NCI-H526 treated with DMSO at 0.1 percent for 48 hours (cell line): Measurements from ENCODE around the gene ECM1.

Experiments
- DNase-seq: peaks from one replicate; lab custom pipeline; 2025; lab: John Stamatoyannopoulos, UW

The ECM1 gene

DNA sequence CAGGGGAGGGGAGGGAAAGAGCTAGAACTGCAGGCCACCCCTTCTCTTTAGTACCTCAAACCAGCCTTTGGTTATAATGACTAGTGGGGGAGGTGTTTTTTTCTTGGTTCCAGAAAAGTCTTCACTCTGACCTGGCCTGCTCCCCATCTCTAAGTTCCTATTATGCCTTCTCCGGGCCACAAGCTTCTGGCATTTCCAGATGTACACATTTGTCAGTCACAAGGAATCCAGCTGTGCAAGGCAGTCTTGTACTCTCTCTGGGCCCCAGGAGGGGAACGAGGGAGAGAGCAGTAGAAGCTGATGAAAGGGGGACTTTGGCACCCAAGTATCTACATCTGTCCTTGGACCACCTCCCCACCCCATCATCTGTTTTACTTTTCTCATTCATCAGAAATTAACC is 4.9 kb downstream of the ECM1 start:
- DNase-seq, result no peak

DNA sequence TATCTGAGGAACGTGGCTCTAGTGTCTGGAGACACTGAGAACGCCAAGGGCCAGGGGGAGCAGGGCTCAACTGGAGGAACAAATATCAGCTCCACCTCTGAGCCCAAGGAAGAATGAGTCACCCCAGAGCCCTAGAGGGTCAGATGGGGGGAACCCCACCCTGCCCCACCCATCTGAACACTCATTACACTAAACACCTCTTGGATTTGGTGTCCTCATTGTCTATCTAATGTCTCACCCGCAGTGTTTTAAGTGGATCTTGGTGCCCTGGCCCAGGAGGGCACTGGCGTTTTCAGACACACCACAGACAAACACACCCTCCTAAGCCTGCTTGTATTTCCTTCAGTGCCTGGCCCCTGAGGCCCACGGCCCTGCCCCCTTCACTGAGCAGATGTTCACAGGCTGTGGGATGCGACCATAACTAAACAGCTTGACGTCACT is 5.5 kb downstream of the ECM1 start:
- DNase-seq, result no peak

DNA sequence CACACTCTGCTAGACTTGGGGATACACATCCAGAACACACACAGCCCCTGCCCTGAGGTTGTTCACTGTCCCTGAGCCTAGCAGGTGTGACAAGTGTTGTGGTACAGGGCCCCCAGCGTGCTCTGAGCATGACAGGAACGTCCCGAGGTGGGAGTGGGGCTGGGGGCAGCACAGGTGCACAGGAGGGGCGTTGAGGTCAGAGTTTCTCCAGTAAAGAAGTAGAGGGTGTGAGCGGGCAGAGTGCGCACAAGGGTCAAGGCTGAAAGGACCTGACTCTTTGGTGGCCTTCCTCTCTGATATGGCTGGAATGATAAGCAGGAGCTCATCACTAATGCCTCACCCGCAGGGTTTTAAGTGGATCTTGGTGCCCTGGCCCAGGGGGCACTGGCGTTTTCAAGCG is 6.4 kb downstream of the ECM1 start:
- DNase-seq, result no peak

DNA sequence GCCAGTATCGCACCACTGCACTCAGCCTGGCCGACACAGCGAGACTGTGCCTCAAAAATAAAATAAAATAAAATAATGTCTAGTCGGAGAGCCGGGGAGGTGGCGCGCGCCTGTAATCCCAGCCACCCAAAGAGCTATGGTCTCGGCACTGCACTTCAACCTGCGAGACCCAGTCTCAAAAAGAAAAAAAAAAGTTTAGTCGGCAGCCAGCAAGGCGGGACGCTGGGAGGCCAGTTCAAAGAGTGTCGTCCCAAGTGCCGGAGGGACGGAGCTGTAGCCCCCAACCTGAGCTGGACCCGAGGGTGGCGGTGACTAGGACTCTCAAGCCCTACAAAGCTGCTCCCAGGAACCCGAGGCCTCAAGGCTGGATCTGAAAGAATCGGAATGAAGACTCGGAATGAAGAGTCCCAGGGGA is 7.0 kb downstream of the ECM1 start:
- DNase-seq, result no peak

DNA sequence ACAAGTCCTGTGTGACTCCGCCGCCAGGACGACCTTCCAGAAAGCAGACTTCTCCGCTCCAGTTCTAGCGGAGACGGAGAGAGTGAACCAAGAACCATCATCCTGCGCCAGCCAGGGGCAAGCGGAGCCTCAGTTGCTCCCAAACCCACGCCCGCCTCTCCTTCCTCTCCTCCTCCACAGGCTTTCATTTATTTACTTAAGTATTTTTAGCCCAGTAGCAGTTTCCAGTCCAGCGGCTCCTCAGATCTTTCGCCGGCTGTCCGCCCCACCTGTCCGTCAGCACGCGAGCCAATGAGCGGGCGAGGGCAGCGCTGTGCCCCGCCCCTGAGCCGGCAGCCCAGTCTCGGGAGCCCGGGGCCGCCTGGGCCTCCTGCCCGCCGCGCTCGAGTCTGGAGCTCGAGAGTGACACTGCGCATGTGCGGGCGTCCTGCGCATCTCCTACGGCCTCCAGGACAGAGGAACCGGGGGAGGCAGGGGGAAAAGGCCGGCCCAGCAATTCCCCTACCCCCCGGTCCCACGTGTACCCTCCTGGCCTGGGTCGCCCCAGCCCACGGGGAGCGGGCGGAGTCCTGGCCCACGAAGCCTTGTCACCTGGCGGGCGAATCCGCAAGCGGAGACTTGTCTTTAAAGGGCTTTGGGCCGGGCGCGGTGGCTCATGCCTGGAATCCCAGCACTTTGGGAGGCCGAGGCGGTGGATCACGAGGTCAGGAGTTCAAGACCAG is 7.6 kb downstream of the ECM1 start, which contains the start of gene FALEC:
Gene FALEC (plus strand): TSS at position 425 of the 722 bp plus-strand sequence.
- peak; percentile 99 for DNase-seq

- DNase-seq, result peak; percentile 99
Observed at GRCh38 chr1:150516050-150516591, 8.2 kb downstream of the ECM1 start.

GRCh38 chr1:150516616-150517015 is 8.7 kb downstream of the ECM1 start:
- DNase-seq, result peak; percentile 99

DNA sequence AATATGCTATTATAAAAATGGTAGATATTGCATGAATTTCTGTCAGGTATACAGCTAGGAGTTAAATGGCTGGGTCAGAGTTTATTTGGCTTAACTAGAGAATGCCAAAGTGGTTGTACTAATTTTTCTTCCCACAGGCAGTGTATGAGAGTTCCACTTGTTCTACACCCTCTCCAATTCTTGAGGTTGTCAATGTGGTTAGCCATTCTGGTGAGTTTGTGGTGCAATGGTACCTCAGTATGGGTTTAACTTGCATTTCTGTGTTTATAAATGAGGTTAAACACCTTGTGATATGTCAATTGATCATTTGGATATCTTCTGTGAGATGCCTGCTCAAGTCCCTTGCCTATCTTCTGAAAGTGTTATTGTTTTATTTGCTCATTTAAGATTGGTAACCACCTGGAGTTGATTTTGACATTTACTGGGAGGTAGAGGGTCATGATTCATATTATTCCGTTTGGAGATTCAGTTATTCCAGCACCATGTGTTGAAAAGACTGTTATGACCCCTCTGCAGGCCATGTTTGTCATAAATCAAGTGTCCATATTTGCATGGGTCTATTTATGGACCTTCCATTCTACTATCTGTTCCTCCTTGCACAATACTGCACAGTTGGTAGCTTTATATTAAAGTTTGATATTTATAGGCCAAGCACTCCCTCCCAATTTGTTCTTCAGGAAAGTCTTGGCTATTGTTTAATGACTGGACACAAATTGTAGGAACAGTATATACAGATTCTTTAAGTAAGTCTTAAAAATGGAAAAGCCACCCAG is 13.5 kb downstream of the ECM1 start:
- peak; percentile 63 for DNase-seq

DNA sequence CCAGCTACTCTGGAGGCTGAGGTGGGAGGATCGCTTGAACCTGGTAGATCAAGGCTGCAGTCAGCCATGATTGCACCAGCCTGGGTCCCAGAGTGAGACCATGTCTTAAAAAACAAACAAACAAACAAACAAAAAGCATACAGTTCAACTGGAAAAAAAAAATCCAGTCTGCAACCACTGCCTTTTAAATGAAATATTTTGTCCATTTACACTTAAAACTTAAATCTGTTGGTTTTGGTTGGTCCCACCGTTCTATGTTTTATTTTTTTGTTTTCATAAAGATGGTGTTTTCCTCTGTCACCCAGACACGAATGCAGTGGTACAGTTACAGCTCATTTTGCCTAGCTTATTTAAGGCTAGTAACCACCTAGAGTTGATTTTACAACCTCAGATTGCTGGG is 17.4 kb downstream of the ECM1 start:
- no peak for DNase-seq

- no peak for DNase-seq
Observed at GRCh38 chr1:150528196-150528595, 20.3 kb downstream of the ECM1 start.

- DNase-seq, result no peak
Observed at GRCh38 chr1:150529017-150529416, 21.1 kb downstream of the ECM1 start.

- DNase-seq, result no peak
Observed at GRCh38 chr1:150530491-150531159, 22.7 kb downstream of the ECM1 start.

GRCh38 chr1:150532860-150533259 is 25.0 kb downstream of the ECM1 start:
- DNase-seq, result no peak

DNA sequence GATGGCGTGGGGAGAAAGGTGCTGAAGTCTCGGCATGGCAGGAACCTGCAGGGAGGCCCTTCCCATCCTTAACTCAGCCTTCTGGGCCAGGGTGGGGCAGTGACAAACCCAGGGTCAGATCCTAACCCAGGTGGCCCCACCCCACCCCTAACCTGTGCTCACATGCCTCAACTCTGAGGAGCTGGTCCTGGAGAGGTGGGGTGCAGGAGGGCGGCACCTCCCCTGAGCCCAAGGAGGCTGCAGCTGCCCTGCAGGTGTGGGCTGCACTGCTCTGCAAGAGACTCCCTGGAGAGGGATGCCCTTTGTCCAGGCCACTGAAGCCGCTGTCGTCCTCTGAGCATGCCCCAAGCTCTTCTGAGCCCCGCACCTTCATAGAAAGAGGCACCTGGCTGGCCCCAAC is 26.1 kb downstream of the ECM1 start:
- no peak for DNase-seq

- no peak for DNase-seq
Observed at GRCh38 chr1:150535511-150536287, 27.8 kb downstream of the ECM1 start.

- DNase-seq, result no peak
Observed at GRCh38 chr1:150536836-150537731, 29.2 kb downstream of the ECM1 start.

DNA sequence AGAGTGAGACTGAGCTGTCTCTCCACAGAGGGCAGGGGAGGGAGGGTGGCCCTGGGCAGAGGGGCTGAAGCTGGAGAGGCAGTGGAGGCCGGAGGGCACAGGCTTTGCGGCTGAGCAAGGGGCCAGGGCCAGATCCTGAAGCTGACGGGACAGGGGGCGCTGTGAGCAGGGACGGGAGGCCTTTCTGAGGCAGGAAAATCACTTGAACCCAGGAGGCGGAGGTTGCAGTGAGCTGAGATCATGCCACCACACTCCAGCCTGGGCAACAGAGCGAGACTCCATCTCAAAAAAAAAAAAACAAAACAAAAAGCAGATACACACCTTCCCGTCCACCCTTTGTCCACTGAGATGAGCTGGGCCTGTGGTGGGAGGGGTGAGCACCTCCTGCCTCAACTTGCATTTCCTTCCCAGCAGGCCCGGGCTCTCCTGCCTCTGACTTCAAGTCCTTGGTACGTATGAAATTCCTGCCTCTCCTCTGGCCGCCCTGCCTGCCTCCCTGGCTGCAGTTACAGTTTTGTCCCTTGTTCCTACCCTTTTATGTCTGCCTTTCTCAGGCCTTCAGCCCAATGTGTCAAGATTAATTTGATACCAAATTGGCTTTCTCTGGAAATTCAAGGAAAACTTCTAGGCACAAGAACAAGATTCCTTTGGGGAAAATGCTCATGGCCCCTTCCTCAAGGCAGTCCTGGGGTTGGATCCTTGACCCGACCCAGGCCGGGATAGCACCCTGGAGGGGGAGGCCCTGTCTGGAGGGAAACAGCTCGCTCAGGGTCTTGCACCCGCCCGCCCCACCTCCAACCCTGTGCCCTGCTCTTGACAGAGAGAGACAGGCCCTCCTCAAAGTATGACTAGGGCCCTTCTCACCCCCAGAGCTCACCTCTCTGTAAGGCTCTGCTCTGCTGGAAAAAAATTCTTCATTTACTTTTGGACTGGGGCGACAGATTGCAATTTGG is 30.1 kb downstream of the ECM1 start:
- DNase-seq, result no peak

- DNase-seq, result no peak
Observed at GRCh38 chr1:150543500-150544143, 35.7 kb downstream of the ECM1 start.

GRCh38 chr1:150544204-150544603 is 36.3 kb downstream of the ECM1 start:
- no peak for DNase-seq
